Right lobe of liver (tissue), 6 donors: ENCODE measurements around the gene TEK. TPM values are rescaled to one million over a fixed set of nuclear protein-coding genes. Genes with fewer than 3 reads are reported as not detected.

ENCODE experiments used
- ATAC-seq, 4 donors: fragments of 200-7000 bp; cut with Tn5 transposase; one replicate each; pipeline ENCODE4 v1.9.1; 2020; ENCODE audit warnings: mild to moderate bottlenecking in 4 of 4, moderate library complexity in 4 of 4
- DNase-seq, 3 donors: peaks; one replicate each; pipeline ENCODE4 v3.0.0-alpha.2; 2020
- H3K27ac ChIP-seq, 3 donors: fragments of 200-600 bp; one replicate each; pipeline ENCODE4 v1.8.0; 2022
- H3K27me3 ChIP-seq, 2 donors: fragments of 200-600 bp; one replicate each; pipeline ENCODE4 v1.8.0; 2022
- H3K36me3 ChIP-seq, 4 donors: fragments of 200-600 bp; sonication (generic) in 1 of 4; one replicate each; pipeline versions ENCODE4 v1.5.1 to v1.8.0; 2017 to 2022; ENCODE audit warnings: control low read depth in 1 of 4
- H3K4me1 ChIP-seq, 4 donors: fragments of 200-600 bp; sonication (generic) in 1 of 4; one replicate each; pipeline versions ENCODE4 v1.5.1 to v1.8.0; 2017 to 2022; ENCODE audit warnings: control low read depth in 1 of 4
- H3K4me3 ChIP-seq, 3 donors: fragments of 200-600 bp; one replicate each; pipeline ENCODE4 v1.8.0; 2022
- H3K9me3 ChIP-seq, 4 donors: fragments of 200-600 bp; sonication (generic) in 1 of 4; one replicate each; pipeline versions ENCODE4 v1.5.1 to v1.8.0; 2017 to 2022; ENCODE audit warnings: control low read depth in 1 of 4
- CTCF ChIP-seq, 4 donors: fragments of 200-600 bp in 3 of 4; fragments of 450-650 bp in 1 of 4; IDR thresholded peaks; one replicate each; pipeline versions ENCODE4 v1.5.1 to v1.8.0; 2016 to 2022; ENCODE audit warnings: antibody characterized with exemption in 4 of 4, mild to moderate bottlenecking in 2 of 4
- POLR2A ChIP-seq: fragments of 450-650 bp; IDR thresholded peaks from one replicate; pipeline ENCODE4 v1.6.1; 2017; ENCODE audit warnings: antibody characterized with exemption, mild to moderate bottlenecking
- WGBS: methylation state at CpG from one replicate; pipeline ENCODE4 v1.1.6; 2018; ENCODE audit warnings: low coverage, low lambda C conversion rate; ENCODE audit not compliant: insufficient coverage; ENCODE audit errors: missing lambda C conversion rate; 5-methylcytosine and 5-hydroxymethylcytosine counted together
- intact Hi-C, 2 donors: fragments of 100-400 bp; cut with DNase I; formaldehyde crosslinking; loops; one replicate each; pipeline versions ENCODE4 v1.11.2 to v1.14.1; 2022
- total RNA-seq, 6 experiments: library from RNA; depleted of rRNA in 2 of 6; stranded (reverse); fragments of >200 nt in 2 of 6; fragmentation: NEBNext Ultra II Directional in 3 of 6; extraction: Animal tissue kit (Norgen Biotek cat#: 25700) in 3 of 6; gene quantifications; one replicate each; pipeline versions ENCODE4 v1.1.0 to v1.2.4, GENCODE V29; 2016 to 2023
- donor health status: DM: no; HTN: yes; CAD: no.
- donor health status: DM: no; HTN: no; CAD: no.
- donor health status: DM: no; HTN: no; CAD: no.
- donor health status: DM: no; HTN: yes; CAD: no.
- donor health status: DM: no; HTN: yes; CAD: no.

Gene TEK
- total RNA-seq, 6 experiments from 2014 or later: 4.0 to 6.9 (median 6.1) TPM

GRCh38 chr9:27160636-27161035 is 51.6 kb downstream of the TEK start:
- WGBS: 51% methylated on average over 2 of the region's 2 CpGs
- intact Hi-C loops: no loop called here
- DNase-seq: no peak

GRCh38 chr9:27162045-27162444 is 53.0 kb downstream of the TEK start:
- Histone ChIP-seq H3K9me3 (no peaks in the 10 kb centered on the region), H3K36me3 (no peaks in the 10 kb centered on the region), H3K4me1 (no peaks in the 10 kb centered on the region), H3K27me3 (no peaks in the 10 kb centered on the region), H3K27ac (no peak overlapping the region), H3K4me3 (no peak overlapping the region)
- no peak for ATAC-seq
- no peak for TF ChIP-seq CTCF (IDR thresholded peaks at IDR 0.05)
- TF ChIP-seq POLR2A: no peak
- intact Hi-C loops: no loop called here
- DNase-seq: no peak
- 7% methylated on average over 2 of the region's 2 CpGs for WGBS

More at GRCh38 chr9:27160636-27161035, 51.6 kb downstream of the TEK start:
- TF ChIP-seq POLR2A: no peak
- no peak for TF ChIP-seq CTCF (IDR thresholded peaks at IDR 0.05)
- Histone ChIP-seq H3K9me3 (no peaks in the 10 kb centered on the region), H3K4me3 (no peak overlapping the region), H3K27ac (no peak overlapping the region), H3K27me3 (no peaks in the 10 kb centered on the region), H3K36me3 (no peaks in the 10 kb centered on the region), H3K4me1 (no peaks in the 10 kb centered on the region)
- no peak for ATAC-seq

- Histone ChIP-seq H3K9me3 (no peaks in the 10 kb centered on the region), H3K4me1 (no peaks in the 10 kb centered on the region), H3K27ac (no peak overlapping the region), H3K27me3 (no peaks in the 10 kb centered on the region), H3K4me3 (no peak overlapping the region), H3K36me3 (no peaks in the 10 kb centered on the region)
- TF ChIP-seq CTCF (IDR thresholded peaks at IDR 0.05) (no peak), POLR2A (no peak)
- intact Hi-C loops: no loop called here
- ATAC-seq (no peak), DNase-seq (no peak)
- 50% methylated on average over 3 of the region's 3 CpGs for WGBS
These were observed 56.0 kb downstream of the TEK start for GRCh38 chr9:27165068-27165467.

- ATAC-seq (no peak), DNase-seq (no peak)
- no peak overlapping the region for H3K27ac ChIP-seq
- no peaks in the 10 kb centered on the region for H3K4me1 ChIP-seq
- no peak overlapping the region for H3K4me3 ChIP-seq
- TF ChIP-seq POLR2A (no peak), CTCF (IDR thresholded peaks at IDR 0.05) (no peak)
- H3K36me3 ChIP-seq: no peaks in the 10 kb centered on the region
- WGBS: 74% methylated on average over 7 of the region's 10 CpGs
- no peaks in the 10 kb centered on the region for H3K27me3 ChIP-seq
- intact Hi-C loops: no loop called here
- H3K9me3 ChIP-seq: no peaks in the 10 kb centered on the region
These were observed 56.6 kb downstream of the TEK start for GRCh38 chr9:27165670-27166069.

GRCh38 chr9:27168496-27168895 is 59.5 kb downstream of the TEK start:
- Histone ChIP-seq H3K27me3 (no peaks in the 10 kb centered on the region), H3K9me3 (no peaks in the 10 kb centered on the region), H3K4me1 (no peaks in the 10 kb centered on the region), H3K4me3 (no peak overlapping the region), H3K27ac (no peak overlapping the region), H3K36me3 (no peaks in the 10 kb centered on the region)
- ATAC-seq (no peak), DNase-seq (no peak)
- intact Hi-C loops: no loop called here
- WGBS: 25% methylated on average over 1 of the region's 1 CpG
- no peak for TF ChIP-seq CTCF (IDR thresholded peaks at IDR 0.05)
- TF ChIP-seq POLR2A: no peak
